H9 (cell line): ENCODE data around the gene SCRG1. TPM values are rescaled to one million over a fixed set of nuclear protein-coding genes. Genes with fewer than 3 reads are reported as not detected.

ENCODE experiments used
- DNase-seq: peaks from one replicate; pipeline ENCODE4 v3.0.0-alpha.2; 2017
- H2AFZ ChIP-seq: one replicate; pipeline ENCODE4 v1.6.1; 2013; ENCODE audit warnings: mild to moderate bottlenecking, low read length, control low read depth, moderate library complexity
- H2AK5ac ChIP-seq: 2 replicates; pipeline ENCODE4 v1.6.1; 2013; ENCODE audit warnings: low read length, control low read depth, mixed read lengths; ENCODE audit not compliant: insufficient read length
- H2BK120ac ChIP-seq: one replicate; pipeline ENCODE4 v1.6.1; 2013; ENCODE audit warnings: low read depth, mild to moderate bottlenecking, low read length, control low read depth, inconsistent platforms; ENCODE audit not compliant: poor library complexity, severe bottlenecking
- H2BK12ac ChIP-seq: 2 replicates; pipeline ENCODE4 v1.6.1; 2013; ENCODE audit warnings: low read length, control low read depth, mixed read lengths, low read depth; ENCODE audit not compliant: insufficient read length
- H2BK15ac ChIP-seq: 2 replicates; pipeline ENCODE4 v1.6.1; 2013; ENCODE audit warnings: low read depth, low read length, control low read depth
- H2BK20ac ChIP-seq: one replicate; pipeline ENCODE4 v1.6.1; 2013; ENCODE audit warnings: low read depth, mild to moderate bottlenecking, low read length, control low read depth, inconsistent platforms; ENCODE audit not compliant: poor library complexity, severe bottlenecking
- H2BK5ac ChIP-seq: 2 replicates; pipeline ENCODE4 v1.6.1; 2013; ENCODE audit warnings: low read length, control low read depth, mixed read lengths; ENCODE audit not compliant: insufficient read length
- H3K14ac ChIP-seq: 2 replicates; pipeline ENCODE4 v1.6.1; 2013; ENCODE audit warnings: low read length, control low read depth; ENCODE audit not compliant: insufficient read depth
- H3K18ac ChIP-seq: 2 replicates; pipeline ENCODE4 v1.6.1; 2013; ENCODE audit warnings: low read depth, mild to moderate bottlenecking, mixed read lengths, low read length, control low read depth; ENCODE audit not compliant: insufficient read length
- H3K23ac ChIP-seq: 2 replicates; pipeline ENCODE4 v1.6.1; 2013; ENCODE audit warnings: low read length, control low read depth, mixed read lengths, low read depth; ENCODE audit not compliant: insufficient read length
- H3K23me2 ChIP-seq: 2 replicates; pipeline ENCODE4 v1.6.1; 2013; ENCODE audit warnings: low read depth, mild to moderate bottlenecking, mixed read lengths, low read length, control low read depth; ENCODE audit not compliant: insufficient read length, poor library complexity, severe bottlenecking
- H3K27ac ChIP-seq: 2 replicates; pipeline ENCODE4 v1.5.1; 2013; ENCODE audit warnings: low read length, control low read depth, mixed read lengths, low read depth; ENCODE audit not compliant: insufficient read length
- H3K27me3 ChIP-seq: 2 replicates; pipeline ENCODE4 v1.6.1; 2013; ENCODE audit warnings: low read length, control low read depth, inconsistent platforms; ENCODE audit not compliant: insufficient read depth
- H3K4ac ChIP-seq: 2 replicates; pipeline ENCODE4 v1.6.1; 2013; ENCODE audit warnings: low read depth, mild to moderate bottlenecking, control low read depth, inconsistent platforms, low read length, moderate library complexity
- H3K4me1 ChIP-seq: 2 replicates; pipeline ENCODE4 v1.6.1; 2013; ENCODE audit warnings: low read length, control low read depth, inconsistent platforms; ENCODE audit not compliant: insufficient read depth
- H3K4me2 ChIP-seq: 2 replicates; pipeline ENCODE4 v1.6.1; 2013; ENCODE audit warnings: low read length, control low read depth, mixed read lengths; ENCODE audit not compliant: insufficient read length, insufficient read depth
- H3K56ac ChIP-seq: 2 replicates; pipeline ENCODE4 v1.6.1; 2013; ENCODE audit warnings: low read depth, mild to moderate bottlenecking, mixed read lengths, low read length, control low read depth; ENCODE audit not compliant: insufficient read length
- H3K79me1 ChIP-seq: 2 replicates; pipeline ENCODE4 v1.6.1; 2013; ENCODE audit warnings: low read depth, mild to moderate bottlenecking, moderate library complexity, low read length, control low read depth, inconsistent platforms; ENCODE audit not compliant: insufficient read depth, poor library complexity, severe bottlenecking
- H3K79me2 ChIP-seq: 2 replicates; pipeline ENCODE4 v1.6.1; 2013; ENCODE audit warnings: low read length, control low read depth, inconsistent platforms; ENCODE audit not compliant: insufficient read depth
- H3K9ac ChIP-seq: 2 replicates; pipeline ENCODE4 v1.6.1; 2013; ENCODE audit warnings: low read length, control low read depth, mixed read lengths; ENCODE audit not compliant: insufficient read length; ENCODE audit errors: extremely low read depth
- H3K9me3 ChIP-seq: one replicate; pipeline ENCODE4 v1.6.1; 2013; ENCODE audit warnings: low read depth, low read length, inconsistent platforms; ENCODE audit not compliant: control insufficient read depth
- H3T11ph ChIP-seq: one replicate; pipeline ENCODE4 v1.6.1; 2013; ENCODE audit warnings: mild to moderate bottlenecking, low read length, control low read depth, inconsistent platforms
- H4K20me1 ChIP-seq: one replicate; pipeline ENCODE4 v1.6.1; 2013; ENCODE audit not compliant: control insufficient read depth, insufficient read length, insufficient read depth
- H4K5ac ChIP-seq: 2 replicates; pipeline ENCODE4 v1.6.1; 2013; ENCODE audit warnings: low read depth, mild to moderate bottlenecking, mixed read lengths, low read length, control low read depth; ENCODE audit not compliant: insufficient read length
- H4K8ac ChIP-seq: replicated peaks from 2 replicates; pipeline ENCODE4 v1.6.1; 2013; ENCODE audit warnings: low read length, control low read depth, mixed read lengths, low read depth; ENCODE audit not compliant: insufficient read length
- H4K91ac ChIP-seq: 2 replicates; pipeline ENCODE4 v1.6.1; 2013; ENCODE audit warnings: low read depth, mild to moderate bottlenecking, moderate library complexity, mixed read lengths, low read length, control low read depth; ENCODE audit not compliant: insufficient read length
- H3K27ac Mint-ChIP-seq, 3 experiments: 2 replicates in 2 of 3; 3 replicates in 1 of 3; pipeline ENCODE4 v1.8.0; 2020 to 2021; ENCODE audit warnings: mixed read lengths in 3 of 3, mild to moderate bottlenecking in 1 of 3, moderate library complexity in 1 of 3
- H3K27me3 Mint-ChIP-seq: 2 replicates; pipeline ENCODE4 v1.8.0; 2021; ENCODE audit warnings: low read depth, mild to moderate bottlenecking, moderate library complexity, mixed read lengths
- H3K36me3 Mint-ChIP-seq, 3 experiments: 2 replicates in 2 of 3; 3 replicates in 1 of 3; pipeline ENCODE4 v1.8.0; 2020 to 2021; ENCODE audit warnings: low read depth in 3 of 3, mixed read lengths in 3 of 3; ENCODE audit not compliant: insufficient read depth in 1 of 3
- H3K4me1 Mint-ChIP-seq, 2 experiments: 2 replicates each; pipeline ENCODE4 v1.8.0; 2020; ENCODE audit warnings: mixed read lengths in 2 of 2
- H3K4me3 Mint-ChIP-seq, 2 experiments: 2 replicates in 1 of 2; 3 replicates in 1 of 2; pipeline ENCODE4 v1.8.0; 2020 to 2021; ENCODE audit warnings: mild to moderate bottlenecking in 2 of 2, mixed read lengths in 2 of 2, moderate library complexity in 1 of 2
- H3K9me3 Mint-ChIP-seq, 2 experiments: 2 replicates in 1 of 2; 3 replicates in 1 of 2; pipeline ENCODE4 v1.8.0; 2020; ENCODE audit warnings: mild to moderate bottlenecking in 2 of 2, mixed read lengths in 2 of 2, moderate library complexity in 1 of 2
- WGBS: extraction: QIAGEN DNeasy Blood & Tissue Kit; methylation state at CpG from one replicate; pipeline ENCODE4 v1.1.7; 2013; ENCODE audit warnings: missing lambda C conversion rate, low lambda C conversion rate, mixed read lengths; ENCODE audit not compliant: insufficient read length; ENCODE audit errors: extremely low coverage; 5-methylcytosine and 5-hydroxymethylcytosine counted together
- total RNA-seq: library from RNA; stranded (reverse); gene quantifications from 2 replicates; pipeline ENCODE4 v1.2.1, GENCODE V29; 2021
- TF ChIP-seq, protein P1 (sequence below): fragments of 200-600 bp; sonication (generic); conservative IDR thresholded peaks from 3 replicates; pipeline ENCODE4 v1.8.0; 2021; ENCODE audit warnings: antibody characterized with exemption, mild to moderate bottlenecking

The SCRG1 gene
- total RNA-seq, 1 experiment from 2014 or later, result not detected

DNA sequence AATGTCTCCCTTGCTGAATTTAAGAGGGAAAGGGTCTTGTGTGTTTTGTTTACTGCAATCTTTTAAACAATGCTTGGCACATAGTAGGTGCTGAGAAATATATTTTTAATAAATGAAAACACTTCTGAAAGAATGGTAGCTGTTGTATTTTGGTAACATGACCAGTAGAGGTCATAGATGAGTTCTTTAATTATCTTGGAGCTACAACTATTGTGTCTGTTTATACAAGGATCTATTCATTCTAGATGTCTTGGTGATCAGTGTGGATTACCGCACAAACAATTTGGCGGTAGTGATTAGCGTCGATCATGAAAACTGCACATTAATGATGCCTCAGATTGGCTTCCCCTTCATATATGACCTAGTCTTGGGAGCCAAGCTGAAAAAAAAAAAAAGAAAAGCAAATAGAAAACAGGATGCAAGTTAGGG, 21.4 kb upstream of the SCRG1 start:
- no peak overlapping the region for H3K4me2 ChIP-seq
- TF ChIP-seq, protein P1, sequence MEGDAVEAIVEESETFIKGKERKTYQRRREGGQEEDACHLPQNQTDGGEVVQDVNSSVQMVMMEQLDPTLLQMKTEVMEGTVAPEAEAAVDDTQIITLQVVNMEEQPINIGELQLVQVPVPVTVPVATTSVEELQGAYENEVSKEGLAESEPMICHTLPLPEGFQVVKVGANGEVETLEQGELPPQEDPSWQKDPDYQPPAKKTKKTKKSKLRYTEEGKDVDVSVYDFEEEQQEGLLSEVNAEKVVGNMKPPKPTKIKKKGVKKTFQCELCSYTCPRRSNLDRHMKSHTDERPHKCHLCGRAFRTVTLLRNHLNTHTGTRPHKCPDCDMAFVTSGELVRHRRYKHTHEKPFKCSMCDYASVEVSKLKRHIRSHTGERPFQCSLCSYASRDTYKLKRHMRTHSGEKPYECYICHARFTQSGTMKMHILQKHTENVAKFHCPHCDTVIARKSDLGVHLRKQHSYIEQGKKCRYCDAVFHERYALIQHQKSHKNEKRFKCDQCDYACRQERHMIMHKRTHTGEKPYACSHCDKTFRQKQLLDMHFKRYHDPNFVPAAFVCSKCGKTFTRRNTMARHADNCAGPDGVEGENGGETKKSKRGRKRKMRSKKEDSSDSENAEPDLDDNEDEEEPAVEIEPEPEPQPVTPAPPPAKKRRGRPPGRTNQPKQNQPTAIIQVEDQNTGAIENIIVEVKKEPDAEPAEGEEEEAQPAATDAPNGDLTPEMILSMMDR, result peak; percentile 67
- H3K27ac Mint-ChIP-seq, result no peak overlapping the region

More for the DNA sequence above, 21.4 kb upstream of the SCRG1 start:
- DNase-seq, result no peak
- no peaks in the 10 kb centered on the region for H3K79me2 ChIP-seq
- H4K5ac ChIP-seq, result no peak overlapping the region
- Mint-ChIP-seq H3K9me3 (no peaks in the 10 kb centered on the region; a peak in 1 of 5 replicates), H3K4me3 (no peak overlapping the region), H3K4me1 (no peaks in the 10 kb centered on the region), H3K27me3 (peaks cover 1% of the 10 kb centered on the region; the same call in 1 of the 2 replicates), H3K36me3 (no peaks in the 10 kb centered on the region)
- H2BK12ac ChIP-seq, result no peak overlapping the region
- no CpG with 5 or more reads among the region's 4 CpGs for WGBS
- no peaks in the 10 kb centered on the region for H4K20me1 ChIP-seq
- no peaks in the 10 kb centered on the region for H3K27me3 ChIP-seq
- no peak overlapping the region for H2BK15ac ChIP-seq
- H3K4me1 ChIP-seq, result no peaks in the 10 kb centered on the region
- H3K56ac ChIP-seq, result no peak overlapping the region
- no peak overlapping the region for H3K4ac ChIP-seq
- no peak overlapping the region for H3K9ac ChIP-seq
- H2BK5ac ChIP-seq, result no peak overlapping the region
- H4K8ac ChIP-seq, result no peak overlapping the region
- H3K23me2 ChIP-seq, result no peaks in the 10 kb centered on the region
- no peak overlapping the region for H2AFZ ChIP-seq
- no peak overlapping the region for H3K14ac ChIP-seq
- H3K9me3 ChIP-seq, result no peaks in the 10 kb centered on the region
- no peak overlapping the region for H3K27ac ChIP-seq
- H3K23ac ChIP-seq, result no peak overlapping the region
- no peak overlapping the region for H3T11ph ChIP-seq
- H2AK5ac ChIP-seq, result no peak overlapping the region
- no peaks in the 10 kb centered on the region for H3K79me1 ChIP-seq
- no peak overlapping the region for H2BK20ac ChIP-seq
- no peak overlapping the region for H3K18ac ChIP-seq
- no peak overlapping the region for H2BK120ac ChIP-seq
- no peak overlapping the region for H4K91ac ChIP-seq
